NCI-H2029 treated with DMSO at 0.1 percent for 48 hours (cell line): ENCODE measurements around the gene PMM1.
"Not testable (repeated sequence)": the region's sequence is repeated elsewhere in the genome, so short reads cannot be mapped to it uniquely, and the experiment has no call there.

Experiments used
- DNase-seq: peaks from one replicate; lab custom pipeline; 2025; lab: John Stamatoyannopoulos, UW

PMM1 gene

GRCh38 chr22:41596776-41597634 lies 7.4 kb upstream of the PMM1 start:
- peak; percentile 4 for DNase-seq

- no peak for DNase-seq
Observed at GRCh38 chr22:41595703-41596102, 6.1 kb upstream of the PMM1 start.

- DNase-seq = not testable (repeated sequence)
Observed at GRCh38 chr22:41593336-41593960, 3.8 kb upstream of the PMM1 start.

GRCh38 chr22:41587347-41587723 lies 2.3 kb downstream of the PMM1 start:
- DNase-seq = no peak

GRCh38 chr22:41585898-41586297 lies 3.7 kb downstream of the PMM1 start:
- no peak for DNase-seq

GRCh38 chr22:41584881-41585280 lies 4.8 kb downstream of the PMM1 start:
- no peak for DNase-seq

- DNase-seq = no peak
Observed at GRCh38 chr22:41582694-41583093, 6.9 kb downstream of the PMM1 start.

GRCh38 chr22:41579997-41580355 lies 9.7 kb downstream of the PMM1 start:
- no peak for DNase-seq

GRCh38 chr22:41579297-41579996 lies 10.2 kb downstream of the PMM1 start:
- no peak for DNase-seq

GRCh38 chr22:41578818-41579217 lies 10.8 kb downstream of the PMM1 start:
- DNase-seq = no peak

- DNase-seq = no peak
Observed at GRCh38 chr22:41578114-41578513, 11.5 kb downstream of the PMM1 start.

GRCh38 chr22:41576877-41577276 lies 12.8 kb downstream of the PMM1 start:
- DNase-seq = no peak

- DNase-seq = no peak
Observed at GRCh38 chr22:41575533-41575932, 14.1 kb downstream of the PMM1 start.

GRCh38 chr22:41574847-41575381 lies 14.7 kb downstream of the PMM1 start:
- DNase-seq = no peak

- no peak for DNase-seq
Observed at GRCh38 chr22:41573677-41574076, 16.0 kb downstream of the PMM1 start.

- not testable (repeated sequence) for DNase-seq
Observed at GRCh38 chr22:41572305-41572704, 17.3 kb downstream of the PMM1 start.

- DNase-seq = no peak
Observed at GRCh38 chr22:41571786-41572185, 17.9 kb downstream of the PMM1 start.

- no peak for DNase-seq
Observed at GRCh38 chr22:41570221-41570620, 19.4 kb downstream of the PMM1 start.

GRCh38 chr22:41568811-41569210 lies 20.8 kb downstream of the PMM1 start:
- no peak for DNase-seq

- no peak for DNase-seq
Observed at GRCh38 chr22:41567512-41567768, 22.2 kb downstream of the PMM1 start.

GRCh38 chr22:41565403-41566054 lies 24.1 kb downstream of the PMM1 start:
- no peak for DNase-seq

- DNase-seq = no peak
Observed at GRCh38 chr22:41564563-41564962, 25.1 kb downstream of the PMM1 start.
